ENCODE data around the gene TAF11L13.

Gene TAF11L13

GRCh38 chr5:17680737-17681136 is 48.8 kb downstream of the TAF11L13 start:
- no peak for DNase-seq
